Stimulated activated CD4-positive, alpha-beta T cell treated with anti-CD3 and anti-CD28 coated beads, Interleukin-4, amount 100 ng/mL, for 24 hours (primary cell): ENCODE data around the gene EXOC6.
"Not testable (repeated sequence)": the region's sequence is repeated elsewhere in the genome, so short reads cannot be mapped to it uniquely, and the experiment has no call there.

ENCODE experiments used
- DNase-seq: peaks from one replicate; pipeline ENCODE4 v3.0.0-alpha.2; 2020

Gene EXOC6

DNA sequence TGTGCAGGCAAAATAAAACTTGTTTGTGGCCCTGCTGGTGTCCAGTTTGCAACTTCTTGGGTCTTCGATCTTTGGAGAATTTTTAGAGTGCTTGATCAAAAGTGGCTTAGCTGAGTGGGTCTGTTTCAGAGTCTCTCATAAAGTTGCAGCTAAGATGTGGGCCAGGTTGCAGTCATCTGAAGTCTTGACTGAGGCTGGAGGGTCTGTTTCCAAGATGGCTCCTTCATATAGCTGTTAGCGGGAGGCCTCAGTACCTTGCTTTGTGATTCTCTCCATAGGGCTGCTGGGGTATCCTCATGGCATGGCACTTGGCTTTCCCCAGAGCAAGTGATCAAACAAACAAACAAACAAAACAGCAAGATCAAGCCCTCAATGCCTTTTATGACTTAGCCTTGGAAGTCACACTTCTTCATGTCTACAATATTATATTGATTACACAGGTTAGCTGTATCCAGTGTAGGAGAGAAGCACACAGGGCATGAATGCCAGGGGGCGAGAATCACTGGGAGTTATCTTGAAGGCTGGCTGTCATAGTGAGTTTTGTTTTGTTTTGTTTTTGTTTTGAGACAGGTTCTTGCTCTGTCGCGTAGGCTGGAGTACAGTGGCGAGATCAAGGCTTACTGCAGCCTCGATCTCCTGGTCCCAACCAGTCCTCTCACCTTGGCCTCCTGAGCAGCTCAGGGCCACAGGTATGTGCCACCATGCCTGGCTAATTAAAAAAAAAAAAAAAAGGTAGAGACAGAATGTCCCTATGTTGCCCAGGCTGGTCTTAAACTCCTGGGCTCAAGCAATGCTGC, 235.6 kb downstream of the EXOC6 start:
- no peak for DNase-seq

DNA sequence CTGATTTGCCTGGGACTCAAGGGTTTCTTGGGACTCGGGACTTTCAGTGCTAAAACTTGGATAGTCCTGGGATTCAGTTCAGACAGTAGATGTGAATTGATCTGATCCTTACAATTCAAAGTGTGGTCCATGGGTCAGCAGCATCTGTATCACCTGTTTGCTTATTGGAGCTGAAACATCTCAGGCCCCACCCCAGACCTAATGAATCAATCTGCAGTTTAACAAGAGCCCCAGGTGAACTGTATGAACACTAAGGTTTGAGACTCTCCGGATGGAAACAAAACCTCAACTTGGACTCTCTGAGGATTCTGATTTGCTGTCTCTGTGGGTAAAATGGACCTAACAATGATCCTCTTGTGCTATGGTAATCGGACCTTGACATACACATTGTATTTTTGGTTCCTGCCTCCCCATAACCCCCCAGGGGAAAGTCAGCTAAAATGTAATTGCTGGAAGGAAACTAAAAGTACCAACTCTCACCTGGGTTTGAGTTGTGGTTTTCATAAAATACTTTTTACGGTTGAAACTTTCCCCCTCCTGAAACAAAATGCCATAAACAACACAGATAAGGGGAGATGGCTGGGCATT, 237.0 kb downstream of the EXOC6 start:
- DNase-seq, result no peak

DNA sequence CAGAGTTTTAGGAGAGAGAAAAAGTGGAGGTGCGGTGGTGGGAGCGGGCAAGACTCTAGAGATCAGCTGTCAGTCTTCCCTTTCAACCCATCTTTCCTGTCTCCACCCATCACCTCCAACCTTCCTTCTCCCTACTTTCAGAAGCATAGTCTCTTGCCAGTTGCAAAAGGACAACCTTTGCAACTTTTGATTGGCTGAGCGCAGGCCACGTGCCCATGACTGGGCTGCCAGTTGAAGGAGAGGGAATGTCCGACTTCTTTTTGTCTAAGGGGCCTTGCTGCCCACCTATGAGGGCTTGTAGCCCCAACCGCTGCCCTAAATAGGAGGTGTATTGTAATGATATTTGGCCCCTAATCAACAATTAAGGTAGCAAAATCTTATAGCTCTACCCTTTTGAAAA, 238.0 kb downstream of the EXOC6 start:
- no peak for DNase-seq

DNA sequence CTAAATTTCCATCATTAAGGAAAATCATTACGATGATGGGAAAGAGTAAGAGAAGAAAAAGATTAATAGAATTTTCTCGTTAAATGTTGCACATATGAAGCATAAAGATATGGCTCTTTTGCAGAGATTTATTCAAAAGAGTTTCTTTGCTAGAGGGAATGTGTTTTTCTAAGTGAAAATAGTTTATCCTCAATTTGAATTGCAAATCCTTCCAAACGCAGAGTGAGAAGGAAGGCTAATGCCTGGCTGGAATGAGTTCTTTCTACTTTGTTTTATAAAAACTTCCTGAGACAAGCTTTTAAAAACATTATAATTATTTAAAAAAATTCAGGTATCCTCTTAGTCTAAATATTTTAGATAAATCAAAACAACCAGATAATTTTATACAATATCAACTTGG, 239.5 kb downstream of the EXOC6 start:
- DNase-seq, result no peak

DNA sequence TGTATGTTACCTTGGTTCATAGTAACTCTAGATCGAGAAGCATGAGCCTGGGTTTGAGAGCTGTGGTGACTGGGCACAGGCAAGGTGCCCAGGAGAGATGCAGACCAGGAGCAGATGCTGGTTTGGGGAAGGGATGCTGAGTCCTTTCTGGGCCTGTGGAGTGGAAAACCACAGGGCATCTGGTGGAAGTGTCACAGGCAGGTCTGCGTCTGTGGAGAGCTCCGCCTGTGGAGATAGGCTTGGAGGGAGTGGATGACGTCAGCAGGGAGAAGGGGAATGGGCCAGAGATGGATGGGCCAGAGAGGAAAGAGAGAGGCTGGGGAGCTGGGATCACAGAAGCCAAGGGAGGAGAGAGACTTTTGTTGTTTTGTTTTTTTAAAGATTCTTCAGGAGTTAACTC, 240.1 kb downstream of the EXOC6 start:
- DNase-seq, result no peak

DNA sequence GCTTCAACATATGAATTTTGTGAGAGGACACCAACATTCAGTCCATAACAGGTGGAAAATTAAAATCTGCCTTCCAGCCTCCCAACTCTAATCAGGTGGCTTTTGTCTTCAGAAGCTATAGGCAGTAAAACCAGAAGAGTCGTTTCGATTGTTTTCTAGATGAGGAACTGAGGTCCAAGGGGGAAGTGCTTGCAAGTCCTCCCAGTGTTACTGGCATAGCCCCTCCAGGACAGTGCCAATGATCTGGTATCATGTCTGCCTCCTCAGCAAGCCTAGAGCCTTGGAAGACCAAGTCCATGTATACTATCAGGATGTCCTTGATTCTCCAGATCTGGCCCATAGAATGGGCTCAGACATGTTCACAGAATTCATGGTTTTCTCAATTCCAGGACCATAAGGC, 242.3 kb downstream of the EXOC6 start:
- no peak for DNase-seq

DNA sequence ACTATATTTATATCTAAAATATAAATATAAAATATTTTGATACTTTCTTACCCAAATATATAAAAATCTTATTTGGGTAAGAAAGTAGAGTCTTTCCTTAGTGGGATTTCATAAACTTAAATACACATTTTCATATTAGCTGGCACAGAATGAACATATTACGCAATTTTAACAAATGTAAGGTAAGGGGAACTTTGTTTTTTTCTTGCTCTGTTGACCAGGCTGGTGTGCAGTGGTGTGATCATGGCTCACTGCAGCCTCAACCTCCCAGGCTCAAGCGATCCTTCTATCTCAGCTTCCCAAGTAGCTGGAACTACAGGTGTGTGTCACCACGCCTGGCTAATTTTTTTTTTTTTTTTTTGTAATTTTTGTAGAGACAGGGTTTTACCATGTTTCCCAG, 243.6 kb downstream of the EXOC6 start:
- DNase-seq, result no peak

DNA sequence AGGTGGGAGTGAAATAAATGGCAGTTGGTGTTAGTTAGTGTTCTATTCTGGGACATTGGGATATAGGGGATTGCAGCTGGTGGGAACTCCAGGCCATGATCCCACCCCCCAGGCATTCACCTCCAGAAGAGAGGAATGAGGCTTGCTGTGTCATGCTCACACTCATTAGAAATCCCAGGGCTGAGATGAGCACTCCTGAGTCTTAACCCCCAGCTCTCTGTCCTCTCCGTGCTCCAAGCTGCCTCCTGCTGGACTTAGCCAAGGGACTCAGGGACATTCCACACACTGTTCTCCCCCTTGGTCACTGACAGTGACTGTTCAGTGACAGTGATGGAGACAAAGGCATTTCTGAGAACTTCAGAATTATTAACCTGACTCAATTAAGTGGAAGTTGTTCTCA, 246.9 kb downstream of the EXOC6 start:
- no peak for DNase-seq

DNA sequence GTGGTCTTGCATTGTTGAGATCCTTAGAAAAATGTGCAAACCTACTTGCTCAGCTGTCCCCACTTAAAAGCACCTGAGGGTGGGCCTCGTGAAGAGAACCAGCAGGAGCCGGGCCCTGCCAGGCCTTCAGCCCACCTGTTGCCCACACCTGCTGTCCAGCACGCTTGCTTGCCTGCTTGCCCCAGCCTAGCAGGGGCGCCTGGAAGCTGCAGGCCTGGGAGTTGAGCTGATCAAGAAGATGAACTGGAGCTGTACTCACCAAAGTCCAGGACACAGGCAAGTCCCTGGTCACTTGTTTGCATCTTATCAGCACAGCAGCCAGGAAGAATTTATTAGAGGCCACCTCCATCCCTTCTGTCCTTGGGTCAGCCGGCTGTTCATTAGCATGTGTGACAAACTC, 248.6 kb downstream of the EXOC6 start:
- no peak for DNase-seq

DNA sequence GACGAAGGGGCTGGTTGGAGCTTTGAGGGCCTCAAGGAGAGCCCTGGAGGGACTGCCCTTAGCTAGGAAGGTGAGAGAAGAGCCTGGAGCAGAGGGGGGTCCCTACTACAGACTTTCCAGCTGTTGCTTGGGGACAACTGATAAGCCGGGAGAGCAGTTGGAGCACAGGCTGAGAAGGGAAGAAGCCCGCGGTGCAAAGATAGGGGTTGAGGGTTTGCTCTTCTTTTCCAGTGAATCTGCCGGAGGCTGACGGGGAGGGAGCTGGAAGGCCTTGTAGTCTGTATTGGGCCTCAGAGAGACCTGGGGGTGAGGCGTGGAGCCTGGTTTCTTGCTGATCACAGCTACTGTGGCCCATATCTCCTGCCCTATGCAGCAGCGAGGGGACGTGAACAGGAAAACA, 249.1 kb downstream of the EXOC6 start:
- no peak for DNase-seq

DNA sequence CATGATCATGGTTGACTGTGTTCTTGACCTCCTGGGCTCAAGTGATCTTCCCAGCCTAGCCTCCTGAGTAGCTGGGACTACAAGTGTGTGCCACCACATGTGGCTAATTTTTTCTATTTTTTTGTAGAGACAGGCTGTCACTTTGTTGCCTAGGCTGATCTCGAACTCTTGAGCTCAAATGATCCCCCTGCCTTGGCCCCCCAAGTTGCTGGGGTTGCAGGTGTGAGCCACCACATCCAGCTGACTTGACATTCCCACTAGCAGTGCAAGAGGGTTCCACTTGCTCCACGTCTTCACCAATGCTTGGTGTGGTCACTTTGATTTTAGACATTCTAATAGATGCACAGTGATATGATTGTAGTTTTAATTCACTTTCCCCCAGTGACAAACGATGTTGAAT, 250.5 kb downstream of the EXOC6 start:
- DNase-seq, result no peak

DNA sequence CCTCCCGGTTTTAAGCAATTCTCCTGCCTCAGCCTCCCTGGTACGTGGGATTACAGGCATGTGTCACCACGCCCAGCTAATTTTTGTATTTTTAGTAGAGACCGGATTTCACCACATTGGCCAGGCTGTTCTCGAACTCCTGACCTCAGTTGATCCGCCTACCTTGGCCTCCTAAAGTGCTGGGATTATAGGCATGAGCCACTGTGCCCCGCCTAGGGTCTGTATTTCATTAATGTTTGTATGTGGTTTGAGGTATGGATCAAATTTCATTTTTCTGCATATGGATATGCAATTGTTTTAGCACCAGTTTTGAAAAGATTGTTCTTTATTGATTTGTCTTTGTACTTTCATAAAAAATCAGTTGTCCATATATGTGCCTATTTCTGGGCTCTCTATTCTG, 251.3 kb downstream of the EXOC6 start:
- no peak for DNase-seq

DNA sequence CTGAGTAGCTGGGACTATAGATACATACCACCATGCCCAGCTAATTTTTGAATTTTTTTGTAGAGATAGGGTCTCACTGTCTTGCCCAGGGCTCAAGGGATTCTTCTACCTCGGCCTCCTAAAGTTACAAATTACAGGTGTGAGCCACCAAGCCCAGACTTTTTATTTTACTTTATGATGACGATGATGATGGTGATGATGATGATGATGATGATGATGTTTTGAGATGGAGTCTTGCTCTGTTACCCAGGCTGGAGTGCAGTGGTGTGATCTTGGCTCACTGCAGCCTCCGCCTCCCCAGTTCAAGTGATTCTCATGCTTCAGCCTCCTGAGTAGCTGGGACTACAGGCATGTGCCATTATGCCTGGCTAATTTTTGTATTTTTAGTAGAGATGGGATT, 252.8 kb downstream of the EXOC6 start:
- DNase-seq, result not testable (repeated sequence)

DNA sequence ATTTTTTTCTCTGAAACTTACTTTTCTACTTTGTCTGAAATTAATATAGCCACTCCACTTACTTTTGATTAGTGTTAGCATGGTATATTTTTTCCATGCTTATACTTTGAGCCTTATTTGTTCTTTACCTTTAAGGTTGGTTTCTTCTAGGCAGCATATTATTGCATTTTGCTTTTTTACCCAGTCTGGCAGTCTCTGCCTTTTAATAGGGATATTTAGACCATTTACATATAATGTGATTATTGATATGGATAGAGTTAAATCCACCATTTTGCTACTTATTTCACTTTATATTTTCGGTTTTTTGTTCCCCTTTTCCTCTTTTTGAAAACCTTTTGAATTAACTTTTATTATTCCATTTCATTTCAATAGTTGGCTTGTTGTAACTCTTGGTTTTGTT, 255.6 kb downstream of the EXOC6 start:
- DNase-seq, result no peak

DNA sequence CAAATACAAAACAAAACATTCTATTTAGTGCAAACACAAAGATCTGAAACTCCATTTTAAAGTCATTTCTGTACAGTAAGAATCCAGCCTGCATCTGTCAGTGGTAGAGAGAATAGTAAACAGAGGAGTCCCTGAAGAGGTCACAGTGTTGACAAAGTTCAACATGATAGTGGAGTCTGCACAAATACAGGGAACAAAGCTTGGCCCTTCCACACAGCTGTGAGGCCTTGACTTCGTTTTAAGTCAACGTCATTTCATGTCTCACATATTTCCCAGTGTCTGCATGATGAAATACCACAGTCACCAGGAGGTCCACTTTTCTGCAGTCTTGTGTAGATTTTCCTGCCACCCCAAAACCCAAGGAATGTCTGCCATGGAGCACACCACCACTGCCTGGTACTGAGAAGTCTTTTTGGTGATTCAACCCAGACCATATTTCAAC, 258.3 kb downstream of the EXOC6 start:
- DNase-seq, result no peak
